ENCODE results near the gene PDS5B. TPM values are rescaled to one million over a fixed set of nuclear protein-coding genes. Genes with fewer than 3 reads are reported as not detected.
A peak's percentile ranks its signal among the peaks of the same experiment; 100 is the strongest.

PDS5B gene
- total RNA-seq, 1 experiment from 2014 or later, result 95.5 TPM

DNA sequence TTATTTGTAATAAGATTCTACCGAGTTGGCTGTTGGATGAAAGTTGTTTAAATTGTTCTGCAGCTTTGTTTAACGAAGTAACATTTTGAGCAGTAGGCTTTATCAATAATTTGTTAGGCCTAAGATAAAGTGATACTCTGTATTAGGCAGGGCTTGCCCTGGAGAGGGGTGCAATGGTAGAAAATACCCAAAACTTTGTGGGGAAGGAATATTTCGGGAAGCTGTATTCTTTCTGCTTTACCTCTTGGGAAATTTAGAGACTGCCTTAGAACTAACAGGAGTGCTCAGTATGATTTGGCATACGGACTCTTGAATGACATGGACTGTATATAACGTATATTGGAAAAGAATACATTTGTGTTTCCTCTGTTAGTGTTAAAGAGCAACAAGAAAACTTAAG is 2.5 kb downstream of the PDS5B start:
- intact Hi-C loops (cut with micrococcal nuclease; ENCODE audit: unreplicated experiment), result loop anchor here (2.0 to 10.0 kb wide), 3 partner anchors 322 to 1134 kb away; no protein-coding TSS in a partner anchor
- Histone ChIP-seq H3K4me1 (ENCODE audit: insufficient read depth, low read length, poor library complexity, severe bottlenecking) (peaks cover 12% of the 10 kb centered on the region), H3K4me3 (ENCODE audit: low read depth, low read length, poor library complexity, severe bottlenecking) (peak overlapping the region; percentile 77), H3K9me3 (ENCODE audit: low read depth, low read length, poor library complexity, severe bottlenecking) (no peaks in the 10 kb centered on the region), H3K27ac (ENCODE audit: low read depth, low read length, poor library complexity, severe bottlenecking) (peak overlapping the region; percentile 81), H3K36me3 (ENCODE audit: insufficient read depth, low read length, poor library complexity, severe bottlenecking) (no peaks in the 10 kb centered on the region), H3K27me3 (replicated peaks; ENCODE audit: insufficient read depth, low read depth, low read length, poor library complexity) (no peaks in the 10 kb centered on the region)
- ChIA-PET POLR2A (ENCODE audit: low non-redundant PET) (no interaction called here), CTCF (no interaction called here)
- TF ChIP-seq EZH2 (IDR thresholded peaks at IDR 0.05; ENCODE audit: borderline replicate concordance, low read depth, low read length, poor library complexity, severe bottlenecking), result no peak
- TF ChIP-seq, protein P1, sequence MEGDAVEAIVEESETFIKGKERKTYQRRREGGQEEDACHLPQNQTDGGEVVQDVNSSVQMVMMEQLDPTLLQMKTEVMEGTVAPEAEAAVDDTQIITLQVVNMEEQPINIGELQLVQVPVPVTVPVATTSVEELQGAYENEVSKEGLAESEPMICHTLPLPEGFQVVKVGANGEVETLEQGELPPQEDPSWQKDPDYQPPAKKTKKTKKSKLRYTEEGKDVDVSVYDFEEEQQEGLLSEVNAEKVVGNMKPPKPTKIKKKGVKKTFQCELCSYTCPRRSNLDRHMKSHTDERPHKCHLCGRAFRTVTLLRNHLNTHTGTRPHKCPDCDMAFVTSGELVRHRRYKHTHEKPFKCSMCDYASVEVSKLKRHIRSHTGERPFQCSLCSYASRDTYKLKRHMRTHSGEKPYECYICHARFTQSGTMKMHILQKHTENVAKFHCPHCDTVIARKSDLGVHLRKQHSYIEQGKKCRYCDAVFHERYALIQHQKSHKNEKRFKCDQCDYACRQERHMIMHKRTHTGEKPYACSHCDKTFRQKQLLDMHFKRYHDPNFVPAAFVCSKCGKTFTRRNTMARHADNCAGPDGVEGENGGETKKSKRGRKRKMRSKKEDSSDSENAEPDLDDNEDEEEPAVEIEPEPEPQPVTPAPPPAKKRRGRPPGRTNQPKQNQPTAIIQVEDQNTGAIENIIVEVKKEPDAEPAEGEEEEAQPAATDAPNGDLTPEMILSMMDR (conservative IDR thresholded peaks at IDR 0.05; ENCODE audit: low read depth, low read length), result no peak
- BruUV-seq (replicated peaks), result no TSS peak
- DNase-seq (ENCODE audit: low spot score), result no peak

DNA sequence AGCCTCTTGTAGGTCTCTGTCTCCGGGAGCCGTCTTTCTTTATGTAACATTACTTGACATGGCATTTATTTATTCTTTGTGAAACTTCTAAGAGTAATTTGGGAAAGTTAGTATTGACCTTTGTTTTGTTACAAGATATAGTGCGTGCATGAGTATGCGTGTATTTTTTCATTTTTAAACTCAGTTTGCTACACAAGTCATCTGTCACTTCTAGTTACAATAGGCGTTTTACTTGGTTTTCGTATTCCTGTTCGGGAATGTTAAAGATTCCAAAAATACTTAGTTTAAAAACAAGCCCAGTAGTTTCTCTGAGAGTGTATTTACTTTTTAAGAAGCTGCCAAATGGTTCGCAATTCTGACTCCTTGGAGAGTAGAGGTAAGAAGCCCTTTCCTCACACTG is 3.2 kb downstream of the PDS5B start:
- intact Hi-C loops (cut with micrococcal nuclease; ENCODE audit: unreplicated experiment), result loop anchor here (2.0 to 10.0 kb wide), 3 partner anchors 321 to 1133 kb away; no protein-coding TSS in a partner anchor
- ChIA-PET POLR2A (ENCODE audit: low non-redundant PET) (no interaction called here), CTCF (no interaction called here)
- TF ChIP-seq, protein P1 (conservative IDR thresholded peaks at IDR 0.05; ENCODE audit: low read depth, low read length), result no peak
- TF ChIP-seq EZH2 (IDR thresholded peaks at IDR 0.05; ENCODE audit: borderline replicate concordance, low read depth, low read length, poor library complexity, severe bottlenecking), result no peak
- peak overlapping the region; percentile 81 for H3K27ac ChIP-seq (ENCODE audit: low read depth, low read length, poor library complexity, severe bottlenecking)
- H3K9me3 ChIP-seq (ENCODE audit: low read depth, low read length, poor library complexity, severe bottlenecking), result no peaks in the 10 kb centered on the region
- peaks cover 19% of the 10 kb centered on the region for H3K4me1 ChIP-seq (ENCODE audit: insufficient read depth, low read length, poor library complexity, severe bottlenecking)
- no peak for DNase-seq (ENCODE audit: low spot score)
- no TSS peak for BruUV-seq (replicated peaks)
- H3K27me3 ChIP-seq (replicated peaks; ENCODE audit: insufficient read depth, low read depth, low read length, poor library complexity), result no peaks in the 10 kb centered on the region
- H3K36me3 ChIP-seq (ENCODE audit: insufficient read depth, low read length, poor library complexity, severe bottlenecking), result no peaks in the 10 kb centered on the region
- H3K4me3 ChIP-seq (ENCODE audit: low read depth, low read length, poor library complexity, severe bottlenecking), result peak overlapping the region; percentile 77

DNA sequence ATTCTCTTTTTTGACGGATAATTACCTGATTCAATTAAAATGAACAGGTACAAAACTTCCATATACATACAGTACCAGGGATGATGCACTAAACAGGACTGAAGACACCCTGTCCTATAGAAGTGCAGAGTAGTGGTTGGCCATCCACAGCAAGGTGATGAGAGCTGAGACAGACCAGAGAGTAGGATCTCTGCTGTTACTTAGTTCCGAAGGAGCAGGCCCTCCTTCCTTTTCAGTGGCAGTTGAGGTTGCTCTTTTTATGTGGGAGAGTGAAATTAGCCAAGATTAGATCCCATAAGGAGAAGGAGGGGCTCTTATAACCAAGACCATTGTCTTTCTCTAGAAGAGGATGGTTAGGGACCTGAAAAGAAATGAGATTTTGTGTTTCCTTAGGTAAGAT is 4.0 kb downstream of the PDS5B start:
- no TSS peak for BruUV-seq (replicated peaks)
- Histone ChIP-seq H3K9me3 (ENCODE audit: low read depth, low read length, poor library complexity, severe bottlenecking) (no peaks in the 10 kb centered on the region), H3K36me3 (ENCODE audit: insufficient read depth, low read length, poor library complexity, severe bottlenecking) (no peaks in the 10 kb centered on the region), H3K4me3 (ENCODE audit: low read depth, low read length, poor library complexity, severe bottlenecking) (no peak overlapping the region), H3K27ac (ENCODE audit: low read depth, low read length, poor library complexity, severe bottlenecking) (peak overlapping the region; percentile 81), H3K27me3 (replicated peaks; ENCODE audit: insufficient read depth, low read depth, low read length, poor library complexity) (no peaks in the 10 kb centered on the region), H3K4me1 (ENCODE audit: insufficient read depth, low read length, poor library complexity, severe bottlenecking) (peaks cover 21% of the 10 kb centered on the region)
- DNase-seq (ENCODE audit: low spot score), result no peak
- ChIA-PET CTCF (no interaction called here), POLR2A (ENCODE audit: low non-redundant PET) (no interaction called here)
- TF ChIP-seq, protein P1 (conservative IDR thresholded peaks at IDR 0.05; ENCODE audit: low read depth, low read length), result no peak
- TF ChIP-seq EZH2 (IDR thresholded peaks at IDR 0.05; ENCODE audit: borderline replicate concordance, low read depth, low read length, poor library complexity, severe bottlenecking), result no peak
- intact Hi-C loops (cut with micrococcal nuclease; ENCODE audit: unreplicated experiment), result no loop called here
